ENCODE data around the gene MKNK2. TPM values are rescaled to one million over a fixed set of nuclear protein-coding genes. Genes with fewer than 3 reads are reported as not detected.

MKNK2 gene
- total RNA-seq (100 to 1,000 TPM; 137 to 147 TPM), polyA plus RNA-seq (50.8 TPM)

DNA sequence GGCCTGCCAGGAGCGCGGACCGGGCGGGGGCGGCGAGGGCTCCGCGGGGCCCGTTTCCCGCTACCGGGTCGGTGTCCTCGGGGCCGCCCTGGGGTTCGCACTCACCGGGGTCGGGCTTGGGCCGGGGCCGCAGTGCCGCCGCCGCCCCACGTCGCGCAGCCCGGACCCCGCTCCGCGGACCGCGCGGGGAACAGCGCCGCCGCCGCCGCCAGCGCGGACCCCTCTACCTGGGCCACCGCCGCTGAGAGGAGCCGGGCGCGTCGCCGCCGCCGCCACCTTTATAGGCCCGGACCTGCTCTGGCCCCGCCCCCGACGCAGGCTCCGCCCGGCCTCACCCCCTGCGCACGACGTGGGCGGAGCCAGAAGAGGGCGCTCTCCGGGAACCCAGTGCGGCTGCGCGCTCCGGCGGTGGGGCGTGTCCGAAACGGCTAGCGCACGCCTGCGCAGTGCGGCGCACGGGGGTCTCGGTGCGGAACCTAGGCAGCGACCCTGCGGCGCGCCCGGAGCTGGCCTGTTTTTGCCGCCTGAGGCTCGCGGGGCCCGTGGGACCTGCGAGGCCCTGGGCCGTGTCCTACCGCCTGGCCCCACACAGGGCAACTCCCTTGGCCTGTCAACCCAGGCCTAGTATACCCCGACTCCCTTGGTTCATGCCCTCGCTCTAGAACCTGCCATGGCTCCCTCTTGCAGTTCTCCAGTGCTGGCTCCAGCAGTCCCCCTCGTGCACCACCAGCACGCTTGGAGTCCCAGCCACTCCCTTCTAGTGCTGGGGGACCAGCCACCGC lies at the start of gene MKNK2:
Gene MKNK2 (minus strand): TSS at position 254 of the 782 bp plus-strand sequence. CDS start 393 bp downstream, outside the sequence.
- POLR2A ChIA-PET = interaction anchor here (0.6 to 2.0 kb wide), 7 partner anchors 9 to 194 kb away, joined by 3 to 17 read pairs (median 4); no protein-coding TSS in a partner anchor
- Mint-ChIP-seq H3K4me1 (peaks cover 26 to 63% (median 28%) of the 10 kb centered on the region in 3 donors), H3K27me3 (peaks cover 0 to 2% of the 10 kb centered on the region in 2 donors)

GRCh38 chr19:2100719-2101061 lies 49.6 kb upstream of the MKNK2 start:
- no peaks in the 10 kb centered on the region for H3K27me3 ChIP-seq (ENCODE audit: insufficient read depth, low read length, poor library complexity, severe bottlenecking)
- Mint-ChIP-seq H3K9me3 (peaks cover 0 to 3% (median 2%) of the 10 kb centered on the region in 5 donors), H3K36me3 (peaks cover 17 to 58% (median 17%) of the 10 kb centered on the region in 3 donors), H3K4me3 (peak overlapping the region in 1 of 7 donors; percentile 45), H3K27me3 (peaks cover 0 to 2% of the 10 kb centered on the region in 2 donors), H3K4me1 (peaks cover 4 to 12% (median 4%) of the 10 kb centered on the region in 3 donors), H3K27ac (peak overlapping the region in 1 of 8 donors; percentile 63)
- ChIA-PET POLR2A (no interaction called here), CTCF (interaction anchor here (0.5 kb wide), 1 partner anchor 123 kb away, joined by 3 read pairs; no protein-coding TSS in a partner anchor)
- peaks cover 11% of the 10 kb centered on the region for H3K36me3 ChIP-seq (ENCODE audit: insufficient read depth, low read length)
- DNase-seq = no peak
- H3K4me3 ChIP-seq (ENCODE audit: low read length) = no peak overlapping the region
- no peak overlapping the region for H3K27ac ChIP-seq (ENCODE audit: low read depth, low read length)
- H3K9me3 ChIP-seq (ENCODE audit: low read length) = no peaks in the 10 kb centered on the region
- H3K4me1 ChIP-seq (ENCODE audit: insufficient read depth, low read length) = peaks cover 13% of the 10 kb centered on the region

More for the DNA sequence above, at the start of gene MKNK2:
- Histone ChIP-seq H3K4me3 (ENCODE audit: low read length) (peak within 1 kb of the TSS; percentile 98), H3K36me3 (ENCODE audit: insufficient read depth, low read length) (no peaks in the 10 kb centered on the region), H3K27ac (ENCODE audit: low read depth, low read length) (peak within 1 kb of the TSS; percentile 88), H3K4me1 (ENCODE audit: insufficient read depth, low read length) (peaks cover 65% of the 10 kb centered on the region), H3K9me3 (ENCODE audit: low read length) (no peaks in the 10 kb centered on the region), H3K27me3 (ENCODE audit: insufficient read depth, low read length, poor library complexity, severe bottlenecking) (no peaks in the 10 kb centered on the region)
- Mint-ChIP-seq H3K36me3 (peaks cover 0 to 21% (median 0%) of the 10 kb centered on the region in 3 donors), H3K4me3 (peak within 1 kb of the TSS; percentile 86 to 95 (median 88)), H3K27ac (peak within 1 kb of the TSS; percentile 92 to 99 (median 97)), H3K9me3 (no peaks in the 10 kb centered on the region)
- peak; percentile 90 to 97 (median 94) for DNase-seq
- CTCF ChIA-PET = interaction anchor here (0.9 to 3.0 kb wide), 9 partner anchors 9 to 184 kb away, joined by 3 to 19 read pairs (median 6); no protein-coding TSS in a partner anchor

GRCh38 chr19:2099937-2100718 lies 49.1 kb upstream of the MKNK2 start:
- H3K36me3 Mint-ChIP-seq = peaks cover 11 to 57% (median 13%) of the 10 kb centered on the region in 3 donors
- H3K36me3 ChIP-seq (ENCODE audit: insufficient read depth, low read length) = peaks cover 11% of the 10 kb centered on the region
- no peaks in the 10 kb centered on the region for H3K27me3 ChIP-seq (ENCODE audit: insufficient read depth, low read length, poor library complexity, severe bottlenecking)
- H3K9me3 Mint-ChIP-seq = peaks cover 0 to 2% (median 0%) of the 10 kb centered on the region in 5 donors
- H3K27ac ChIP-seq (ENCODE audit: low read depth, low read length) = no peak overlapping the region
- peaks cover 4 to 14% (median 5%) of the 10 kb centered on the region in 3 donors for H3K4me1 Mint-ChIP-seq
- no peaks in the 10 kb centered on the region for H3K9me3 ChIP-seq (ENCODE audit: low read length)
- ChIA-PET CTCF (no interaction called here), POLR2A (no interaction called here)
- H3K4me3 ChIP-seq (ENCODE audit: low read length) = no peak overlapping the region
- H3K4me1 ChIP-seq (ENCODE audit: insufficient read depth, low read length) = peaks cover 13% of the 10 kb centered on the region
- no peak overlapping the region for H3K27ac Mint-ChIP-seq
- H3K27me3 Mint-ChIP-seq = peaks cover 0 to 2% of the 10 kb centered on the region in 2 donors
- DNase-seq = no peak
- H3K4me3 Mint-ChIP-seq = no peak overlapping the region

GRCh38 chr19:2099054-2099501 lies 48.0 kb upstream of the MKNK2 start:
- Histone ChIP-seq H3K27ac (ENCODE audit: low read depth, low read length) (no peak overlapping the region), H3K9me3 (ENCODE audit: low read length) (no peaks in the 10 kb centered on the region), H3K4me3 (ENCODE audit: low read length) (no peak overlapping the region), H3K4me1 (ENCODE audit: insufficient read depth, low read length) (peaks cover 13% of the 10 kb centered on the region), H3K36me3 (ENCODE audit: insufficient read depth, low read length) (peaks cover 11% of the 10 kb centered on the region), H3K27me3 (ENCODE audit: insufficient read depth, low read length, poor library complexity, severe bottlenecking) (no peaks in the 10 kb centered on the region)
- POLR2A ChIA-PET = no interaction called here
- Mint-ChIP-seq H3K4me1 (peaks cover 10 to 23% (median 13%) of the 10 kb centered on the region in 3 donors), H3K36me3 (peaks cover 5 to 56% (median 12%) of the 10 kb centered on the region in 3 donors), H3K27me3 (peaks cover 0 to 2% of the 10 kb centered on the region in 2 donors), H3K27ac (no peak overlapping the region), H3K9me3 (peaks cover 0 to 2% (median 0%) of the 10 kb centered on the region in 5 donors), H3K4me3 (no peak overlapping the region)
- no peak for DNase-seq
- CTCF ChIA-PET = interaction anchor here (2.1 kb wide), 1 partner anchor 29 kb away, joined by 5 read pairs; no protein-coding TSS in a partner anchor

DNA sequence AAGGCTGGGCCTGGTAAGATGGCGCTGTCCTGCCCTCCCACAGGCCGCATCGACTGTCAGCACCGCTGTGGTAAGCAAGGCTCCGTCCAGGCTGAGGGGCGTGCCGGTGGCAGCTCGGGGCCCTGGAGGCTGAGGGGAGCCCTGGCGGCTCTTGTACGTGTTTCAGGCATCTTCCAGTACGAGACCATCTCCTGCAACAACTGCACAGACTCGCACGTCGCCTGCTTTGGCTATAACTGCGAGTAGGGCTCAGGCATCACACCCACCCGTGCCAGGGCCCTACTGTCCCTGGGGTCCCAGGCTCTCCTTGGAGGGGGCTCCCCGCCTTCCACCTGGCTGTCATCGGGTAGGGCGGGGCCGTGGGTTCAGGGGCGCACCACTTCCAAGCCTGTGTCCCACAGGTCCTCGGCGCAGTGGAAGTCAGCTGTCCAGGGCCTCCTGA lies 46.9 kb upstream of the MKNK2 start:
- CTCF ChIA-PET = interaction anchor here (1.0 to 2.1 kb wide), 3 partner anchors 28 to 80 kb away, joined by 3 to 5 read pairs (median 4); no protein-coding TSS in a partner anchor
- H3K36me3 ChIP-seq (ENCODE audit: insufficient read depth, low read length) = peaks cover 11% of the 10 kb centered on the region
- H3K4me1 ChIP-seq (ENCODE audit: insufficient read depth, low read length) = peaks cover 22% of the 10 kb centered on the region
- no peak overlapping the region for H3K27ac ChIP-seq (ENCODE audit: low read depth, low read length)
- Mint-ChIP-seq H3K36me3 (peaks cover 0 to 53% (median 8%) of the 10 kb centered on the region in 3 donors), H3K27me3 (peaks cover 0 to 4% of the 10 kb centered on the region in 2 donors), H3K4me3 (peak overlapping the region in 4 of 7 donors; percentile 15 to 83 (median 47)), H3K27ac (peak overlapping the region in 2 of 8 donors; percentile 70 to 97), H3K4me1 (peaks cover 17 to 32% (median 18%) of the 10 kb centered on the region in 3 donors), H3K9me3 (peaks cover 0 to 2% (median 0%) of the 10 kb centered on the region in 5 donors)
- POLR2A ChIA-PET = interaction anchor here (4.0 kb wide), 1 partner anchor 14 kb away, joined by 19 read pairs; no protein-coding TSS in a partner anchor
- H3K27me3 ChIP-seq (ENCODE audit: insufficient read depth, low read length, poor library complexity, severe bottlenecking) = no peaks in the 10 kb centered on the region
- no peaks in the 10 kb centered on the region for H3K9me3 ChIP-seq (ENCODE audit: low read length)
- no peak for DNase-seq
- H3K4me3 ChIP-seq (ENCODE audit: low read length) = no peak overlapping the region

GRCh38 chr19:2097203-2097885 lies 46.3 kb upstream of the MKNK2 start:
- Mint-ChIP-seq H3K36me3 (peaks cover 0 to 53% (median 8%) of the 10 kb centered on the region in 3 donors), H3K4me1 (peaks cover 17 to 35% (median 19%) of the 10 kb centered on the region in 3 donors), H3K27me3 (peaks cover 0 to 4% of the 10 kb centered on the region in 2 donors), H3K9me3 (peaks cover 0 to 2% (median 0%) of the 10 kb centered on the region in 5 donors), H3K27ac (peak overlapping the region; percentile 57 to 97 (median 90)), H3K4me3 (peak overlapping the region; percentile 78 to 100 (median 85))
- Histone ChIP-seq H3K4me1 (ENCODE audit: insufficient read depth, low read length) (peaks cover 27% of the 10 kb centered on the region), H3K4me3 (ENCODE audit: low read length) (peak overlapping the region; percentile 63), H3K9me3 (ENCODE audit: low read length) (no peaks in the 10 kb centered on the region), H3K27me3 (ENCODE audit: insufficient read depth, low read length, poor library complexity, severe bottlenecking) (no peaks in the 10 kb centered on the region), H3K27ac (ENCODE audit: low read depth, low read length) (peak overlapping the region; percentile 54), H3K36me3 (ENCODE audit: insufficient read depth, low read length) (peaks cover 11% of the 10 kb centered on the region)
- ChIA-PET CTCF (interaction anchor here (0.7 to 2.1 kb wide), 6 partner anchors 11 to 79 kb away, joined by 3 to 6 read pairs (median 4); no protein-coding TSS in a partner anchor), POLR2A (interaction anchor here (0.6 to 4.0 kb wide), 2 partner anchors 14 to 36 kb away, joined by 3 to 19 read pairs; no protein-coding TSS in a partner anchor)
- DNase-seq = peak in 4 of 5 donors; percentile 40 to 73 (median 50)
